Immature natural killer cell (primary cell): ENCODE data around the gene RAD52. TPM values are rescaled to one million over a fixed set of nuclear protein-coding genes. Genes with fewer than 3 reads are reported as not detected.
A peak's percentile ranks its signal among the peaks of the same experiment; 100 is the strongest.

ENCODE experiments used
- DNase-seq, 3 donors: peaks; one replicate each; pipeline ENCODE4 v3.0.0; 2022; ENCODE audit warnings: mixed read lengths in 1 of 3
- H3K27ac Mint-ChIP-seq, 6 donors: one replicate each; pipeline ENCODE4 v1.8.0; 2020; ENCODE audit warnings: mixed read lengths in 6 of 6, mild to moderate bottlenecking in 5 of 6, inconsistent platforms in 4 of 6, moderate library complexity in 3 of 6
- H3K27me3 Mint-ChIP-seq, 3 donors: one replicate each; pipeline ENCODE4 v1.8.0; 2020 to 2021; ENCODE audit warnings: low read depth in 3 of 3, mild to moderate bottlenecking in 3 of 3, mixed read lengths in 3 of 3, moderate library complexity in 3 of 3, inconsistent platforms in 1 of 3
- H3K36me3 Mint-ChIP-seq, 3 donors: one replicate each; pipeline ENCODE4 v1.8.0; 2020; ENCODE audit warnings: mixed read lengths in 3 of 3, inconsistent platforms in 2 of 3, mild to moderate bottlenecking in 2 of 3
- H3K4me1 Mint-ChIP-seq, 2 donors: one replicate each; pipeline ENCODE4 v1.8.0; 2020; ENCODE audit warnings: inconsistent platforms in 2 of 2, mild to moderate bottlenecking in 2 of 2, mixed read lengths in 2 of 2, moderate library complexity in 1 of 2
- H3K4me3 Mint-ChIP-seq, 5 donors: one replicate each; pipeline ENCODE4 v1.8.0; 2020; ENCODE audit warnings: mild to moderate bottlenecking in 5 of 5, mixed read lengths in 5 of 5, inconsistent platforms in 3 of 5, moderate library complexity in 3 of 5
- H3K9me3 Mint-ChIP-seq, 6 donors: one replicate each; pipeline ENCODE4 v1.8.0; 2020; ENCODE audit warnings: mild to moderate bottlenecking in 6 of 6, mixed read lengths in 6 of 6, inconsistent platforms in 4 of 6, moderate library complexity in 3 of 6
- polyA plus RNA-seq, 3 donors: library from polyadenylated mRNA; unstranded; fragments of 300-500 nt; fragmentation: Illumina TruSeq; gene quantifications; one replicate each; pipeline ENCODE4 v1.2.3, GENCODE V29; 2021

The RAD52 gene
- polyA plus RNA-seq, 3 donors from 2014 or later: 0.11 to 6.0 (median 4.9) TPM

DNA sequence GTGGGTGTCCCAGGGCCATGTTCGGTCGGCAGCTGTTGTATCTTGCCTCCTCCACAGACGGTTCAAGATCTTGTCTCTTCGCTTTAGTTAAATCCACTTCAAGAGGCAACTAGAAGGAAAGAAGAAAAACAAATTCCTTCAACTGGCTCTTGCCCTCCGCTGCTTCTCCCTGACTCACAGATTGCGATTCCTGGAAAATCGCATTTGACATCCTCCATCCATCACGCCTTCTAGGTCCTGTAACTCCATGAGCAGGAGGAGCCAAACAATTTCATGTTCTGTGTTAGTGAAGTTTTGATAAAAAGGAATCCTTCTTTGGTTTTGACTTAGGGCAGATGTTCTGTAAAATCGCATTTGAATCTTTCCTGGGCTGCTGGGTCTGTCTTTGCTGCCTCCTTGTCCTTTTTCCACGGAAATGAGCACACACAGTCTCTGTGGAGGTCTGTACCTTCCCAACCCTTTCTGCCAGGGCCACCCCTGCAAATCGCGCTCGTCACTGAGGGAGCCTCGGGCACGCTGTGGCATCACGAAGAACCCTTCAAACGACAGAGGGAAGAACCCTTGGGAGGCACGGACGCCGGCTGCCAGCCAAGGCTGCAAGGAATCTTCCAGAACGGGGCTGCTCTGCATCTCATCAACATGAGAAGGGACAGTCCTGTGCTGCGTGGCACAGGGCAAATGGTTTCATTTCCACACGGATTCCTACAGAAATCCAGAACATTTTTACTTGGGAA is 32.6 kb downstream of the RAD52 start:
- no peaks in the 10 kb centered on the region for H3K9me3 Mint-ChIP-seq
- H3K4me1 Mint-ChIP-seq: peaks cover 21 to 32% of the 10 kb centered on the region in 2 donors
- DNase-seq: no peak
- peaks cover 15 to 35% (median 18%) of the 10 kb centered on the region in 3 donors for H3K36me3 Mint-ChIP-seq
- peaks cover 0 to 5% (median 1%) of the 10 kb centered on the region in 3 donors for H3K27me3 Mint-ChIP-seq
- peak overlapping the region in 2 of 5 donors; percentile 21 to 41 for H3K4me3 Mint-ChIP-seq
- peak overlapping the region in 4 of 6 donors; percentile 21 to 74 (median 44) for H3K27ac Mint-ChIP-seq

DNA sequence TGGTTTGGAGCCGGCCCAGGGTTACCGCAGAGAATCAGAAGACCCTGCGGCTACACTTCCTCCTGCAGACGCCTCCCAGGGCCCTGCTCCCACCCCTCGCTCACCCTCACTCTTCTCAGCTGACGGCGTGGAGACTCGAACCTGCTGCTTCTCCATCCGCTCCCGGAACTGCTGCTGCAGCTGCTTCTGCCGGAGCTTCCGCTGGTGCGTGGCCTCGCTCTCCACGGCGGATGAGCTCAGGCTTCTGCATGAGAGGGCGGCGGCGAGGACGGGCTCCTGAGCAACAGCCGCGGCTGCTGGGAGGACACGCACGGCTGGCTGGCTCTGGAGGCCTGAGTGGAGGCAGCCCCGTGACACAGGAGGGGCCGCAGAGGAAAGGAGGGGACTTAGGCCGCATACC is 33.3 kb downstream of the RAD52 start:
- Mint-ChIP-seq H3K36me3 (peaks cover 15 to 35% (median 18%) of the 10 kb centered on the region in 3 donors), H3K4me3 (peak overlapping the region in 3 of 5 donors; percentile 20 to 47 (median 43)), H3K4me1 (peaks cover 21 to 32% of the 10 kb centered on the region in 2 donors), H3K27me3 (peaks cover 0 to 5% (median 1%) of the 10 kb centered on the region in 3 donors), H3K9me3 (no peaks in the 10 kb centered on the region), H3K27ac (peak overlapping the region in 2 of 6 donors; percentile 68 to 79)
- DNase-seq: no peak

DNA sequence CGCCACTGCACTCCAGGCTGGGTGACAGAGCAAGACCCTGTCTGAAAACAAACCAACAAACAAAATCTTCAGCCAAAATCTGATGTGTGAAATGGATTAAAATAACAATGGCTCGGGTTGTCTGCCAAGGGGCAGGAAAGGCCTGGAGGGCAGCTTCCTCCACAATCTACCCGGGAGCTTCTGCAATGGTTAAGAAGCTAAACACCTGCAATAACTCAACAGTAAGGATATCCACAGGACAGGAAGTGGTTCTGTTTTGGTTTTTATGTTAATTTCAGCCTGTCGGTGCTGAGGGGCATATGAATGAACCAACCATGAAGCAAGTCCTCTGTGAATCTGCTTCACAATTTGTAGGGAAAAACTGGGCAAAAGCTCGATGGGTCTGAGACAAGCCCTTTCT is 34.4 kb downstream of the RAD52 start:
- Mint-ChIP-seq H3K27me3 (peaks cover 0 to 5% (median 1%) of the 10 kb centered on the region in 3 donors), H3K4me3 (peak overlapping the region in 4 of 5 donors; percentile 4 to 16 (median 10)), H3K4me1 (peaks cover 21 to 32% of the 10 kb centered on the region in 2 donors), H3K27ac (peak overlapping the region; percentile 50 to 90 (median 77)), H3K36me3 (peaks cover 11 to 37% (median 12%) of the 10 kb centered on the region in 3 donors), H3K9me3 (no peaks in the 10 kb centered on the region)
- DNase-seq: peak in 2 of 3 donors; percentile 17 to 18

DNA sequence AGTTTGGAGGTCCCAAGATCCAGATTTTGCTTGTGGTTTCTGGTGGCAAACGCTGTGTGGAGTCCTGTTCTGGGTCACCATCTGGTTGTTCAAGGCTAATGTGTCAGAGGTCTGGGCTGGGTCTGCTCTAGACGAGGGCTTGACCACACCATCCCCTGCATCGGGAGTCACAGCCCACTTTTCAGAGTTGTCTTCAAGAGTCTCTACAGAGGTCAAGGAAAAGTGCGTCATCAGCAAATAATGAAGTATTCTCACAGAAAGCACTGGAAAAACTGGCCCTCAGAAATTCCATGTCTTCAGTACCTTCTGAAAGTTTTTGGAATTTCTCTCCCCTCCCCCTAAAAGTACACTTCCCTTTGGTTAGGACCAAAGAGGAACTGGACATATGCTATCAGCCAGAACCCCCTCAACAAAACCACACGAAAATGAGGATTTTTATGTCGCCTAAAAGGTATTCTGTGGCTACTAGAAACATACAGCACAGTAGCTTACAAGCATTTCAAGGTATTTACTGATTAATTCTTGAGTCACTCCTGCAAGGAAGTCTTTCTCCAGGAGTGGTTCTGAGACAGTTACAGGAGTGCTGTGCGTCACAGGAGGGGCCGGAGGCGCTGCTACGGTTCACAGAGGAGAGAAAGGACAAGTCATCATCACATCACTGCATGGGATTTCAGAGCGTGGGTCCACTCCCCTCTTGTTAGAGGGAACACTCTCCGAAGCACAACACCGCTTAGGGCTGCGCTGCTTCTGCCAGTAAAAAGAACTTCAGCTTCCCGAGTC is 35.4 kb downstream of the RAD52 start:
- Mint-ChIP-seq H3K27me3 (peaks cover 0 to 5% (median 4%) of the 10 kb centered on the region in 3 donors), H3K4me3 (no peak overlapping the region), H3K36me3 (peaks cover 11 to 46% (median 17%) of the 10 kb centered on the region in 3 donors)

DNA sequence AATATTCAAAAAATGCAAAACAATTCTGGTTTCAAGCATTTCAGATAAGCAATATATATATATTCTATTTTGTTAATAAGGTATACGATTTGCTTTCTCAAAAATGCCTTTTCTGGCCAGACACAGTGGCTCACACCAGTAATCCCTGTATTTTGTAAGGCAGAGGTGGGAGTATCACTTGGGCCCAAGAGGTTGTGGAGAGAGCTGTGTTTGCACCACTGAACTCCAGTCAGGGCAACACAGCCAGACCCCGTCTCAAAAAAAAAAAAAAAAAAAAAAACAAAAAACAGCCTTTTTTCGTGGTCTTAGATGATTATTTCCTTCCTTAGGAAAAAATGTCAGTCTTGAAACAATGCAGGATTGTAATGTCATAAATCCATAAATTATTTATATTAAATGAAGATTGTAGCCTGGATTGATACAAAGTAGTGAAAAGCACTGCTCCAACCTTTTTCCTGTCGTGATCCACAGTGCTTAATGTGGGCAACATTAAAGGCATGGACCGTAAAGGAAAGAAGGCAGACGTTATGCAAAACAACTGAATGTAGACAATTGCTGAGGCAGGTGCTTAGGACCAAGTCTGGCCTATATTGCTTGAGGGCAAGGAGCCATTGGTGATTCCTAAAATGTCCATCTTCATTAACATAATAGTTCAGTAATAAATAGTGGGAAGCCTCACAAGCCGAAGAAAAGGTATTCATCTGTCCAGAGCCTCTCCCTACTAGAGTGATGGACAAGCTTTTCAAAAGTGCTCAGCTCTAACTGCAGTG is 36.8 kb downstream of the RAD52 start:
- H3K36me3 Mint-ChIP-seq: peaks cover 12 to 46% (median 19%) of the 10 kb centered on the region in 3 donors
- H3K27me3 Mint-ChIP-seq: peaks cover 0 to 5% (median 4%) of the 10 kb centered on the region in 3 donors
- H3K4me3 Mint-ChIP-seq: no peak overlapping the region
- H3K27ac Mint-ChIP-seq: peak overlapping the region in 2 of 6 donors; percentile 17 to 34
- no peaks in the 10 kb centered on the region for H3K9me3 Mint-ChIP-seq
- H3K4me1 Mint-ChIP-seq: peaks cover 21 to 32% of the 10 kb centered on the region in 2 donors
- no peak for DNase-seq

More for the DNA sequence above, 35.4 kb downstream of the RAD52 start:
- peaks cover 21 to 32% of the 10 kb centered on the region in 2 donors for H3K4me1 Mint-ChIP-seq
- H3K9me3 Mint-ChIP-seq: no peaks in the 10 kb centered on the region
- no peak for DNase-seq
- H3K27ac Mint-ChIP-seq: peak overlapping the region; percentile 63 to 82 (median 77)

DNA sequence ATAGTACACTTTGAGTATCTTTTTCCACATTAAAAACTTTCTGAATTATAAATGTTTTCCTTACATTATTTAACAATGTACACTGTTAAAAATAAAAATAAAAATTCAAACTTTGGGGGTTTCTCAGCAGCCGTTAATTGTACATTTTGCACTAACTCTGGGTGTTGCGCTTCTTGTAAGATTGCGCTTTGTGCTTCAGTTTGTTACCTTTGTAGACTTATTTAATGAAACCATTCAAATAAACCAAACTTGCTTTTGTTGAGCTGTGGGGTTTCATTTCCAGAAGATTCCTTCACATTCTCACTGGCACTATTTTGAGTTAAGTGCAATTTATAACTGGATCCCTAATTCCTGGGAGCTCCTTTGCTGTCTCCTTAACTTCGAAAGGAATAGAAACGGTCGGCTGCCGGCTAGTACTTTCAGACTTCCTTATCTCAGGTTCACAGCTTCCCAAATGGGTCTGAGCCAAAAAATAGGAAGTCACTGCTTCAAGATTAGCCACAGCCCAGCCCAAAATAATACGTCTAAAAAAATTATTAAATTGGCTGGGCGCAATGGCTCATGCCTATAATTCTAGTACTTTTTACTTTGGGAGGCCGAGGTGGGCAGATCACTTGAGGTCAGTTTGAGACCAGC is 38.2 kb downstream of the RAD52 start:
- DNase-seq: no peak
- no peak overlapping the region for H3K27ac Mint-ChIP-seq
- H3K27me3 Mint-ChIP-seq: peaks cover 0 to 5% (median 4%) of the 10 kb centered on the region in 3 donors
- no peaks in the 10 kb centered on the region for H3K9me3 Mint-ChIP-seq
- H3K36me3 Mint-ChIP-seq: peaks cover 6 to 42% (median 19%) of the 10 kb centered on the region in 3 donors
- peaks cover 20 to 25% of the 10 kb centered on the region in 2 donors for H3K4me1 Mint-ChIP-seq
- H3K4me3 Mint-ChIP-seq: no peak overlapping the region

DNA sequence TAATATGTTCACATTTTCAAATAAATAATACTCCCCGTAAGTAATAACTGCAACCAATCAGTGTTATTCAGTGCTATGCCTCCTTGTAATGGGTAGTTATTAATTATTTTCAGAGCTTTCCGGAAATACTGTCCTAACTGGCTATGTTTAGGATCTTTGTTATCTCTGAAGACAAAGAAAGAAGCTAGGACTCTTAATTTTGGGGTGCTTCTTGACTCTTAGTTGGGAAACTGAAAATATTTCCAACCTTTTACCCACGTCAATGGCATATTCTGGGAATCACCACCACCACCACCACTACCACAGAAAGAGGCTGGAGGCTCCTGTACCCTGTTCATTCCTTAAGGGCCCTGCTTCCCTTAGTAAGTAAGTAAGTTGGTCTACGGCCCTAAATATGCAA is 39.1 kb downstream of the RAD52 start:
- Mint-ChIP-seq H3K36me3 (peaks cover 6 to 46% (median 19%) of the 10 kb centered on the region in 3 donors), H3K27ac (peak overlapping the region in 2 of 6 donors; percentile 73 to 77), H3K4me3 (no peak overlapping the region), H3K27me3 (peaks cover 0 to 6% (median 5%) of the 10 kb centered on the region in 3 donors), H3K9me3 (no peaks in the 10 kb centered on the region), H3K4me1 (peaks cover 24 to 25% of the 10 kb centered on the region in 2 donors)
- no peak for DNase-seq

DNA sequence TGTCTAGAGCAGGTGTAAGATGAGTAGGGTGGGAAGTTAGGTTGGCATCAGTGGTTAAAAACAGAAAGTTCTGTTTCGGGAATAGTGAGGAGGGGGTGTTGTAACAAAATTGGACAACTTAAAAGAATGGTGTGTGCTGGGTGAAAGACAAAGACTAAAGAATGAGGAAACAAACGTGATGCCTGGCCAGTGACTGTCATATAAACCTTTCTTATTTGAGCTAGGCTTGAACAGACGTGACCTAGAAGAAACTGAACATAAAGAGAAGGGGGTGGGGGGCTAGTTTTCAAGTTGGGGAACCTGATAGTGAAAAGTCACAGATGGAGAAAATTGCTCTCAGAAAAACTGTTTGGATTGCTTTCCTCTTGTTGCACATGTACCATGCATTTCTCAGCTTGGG is 39.6 kb downstream of the RAD52 start:
- Mint-ChIP-seq H3K27me3 (peaks cover 0 to 10% (median 5%) of the 10 kb centered on the region in 3 donors), H3K9me3 (no peaks in the 10 kb centered on the region), H3K27ac (peak overlapping the region in 5 of 6 donors; percentile 40 to 84 (median 49)), H3K4me3 (no peak overlapping the region), H3K36me3 (peaks cover 6 to 46% (median 19%) of the 10 kb centered on the region in 3 donors), H3K4me1 (peaks cover 24 to 25% of the 10 kb centered on the region in 2 donors)
- DNase-seq: no peak

DNA sequence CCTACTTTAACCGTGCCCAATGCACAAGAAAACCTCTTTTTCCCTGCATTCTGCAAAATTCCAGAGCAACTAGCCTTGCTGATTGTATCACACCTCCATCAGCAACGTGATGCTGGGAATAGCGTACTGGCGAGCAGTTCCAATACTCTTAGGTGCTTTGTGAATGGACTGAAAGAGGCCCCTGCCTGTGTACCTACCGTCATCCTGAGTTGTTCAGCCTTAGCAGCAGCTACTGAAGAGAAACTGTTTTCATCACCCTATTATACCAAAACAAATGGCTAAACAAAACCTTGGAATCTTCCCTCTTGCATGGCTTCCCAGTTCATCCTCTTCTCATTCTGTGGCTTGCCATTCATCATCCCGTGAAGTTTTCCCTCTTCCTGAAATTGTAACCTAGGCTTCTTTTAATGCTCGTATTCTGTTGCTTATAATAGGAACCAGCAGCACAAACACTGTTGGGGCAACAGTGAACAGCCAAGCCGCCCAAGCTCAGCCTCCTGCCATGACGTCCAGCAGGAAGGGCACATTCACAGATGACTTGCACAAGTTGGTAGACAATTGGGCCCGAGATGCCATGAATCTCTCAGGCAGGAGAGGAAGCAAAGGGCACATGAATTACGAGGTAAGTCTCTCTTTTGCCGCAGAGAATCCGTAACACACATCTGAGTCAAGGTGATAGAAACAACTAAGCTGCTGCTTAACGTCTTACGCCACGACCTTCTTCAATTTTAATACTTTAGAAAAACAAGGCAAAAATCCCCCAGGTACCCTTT is 41.9 kb downstream of the RAD52 start:
- no peak for DNase-seq
- peaks cover 30 to 33% of the 10 kb centered on the region in 2 donors for H3K4me1 Mint-ChIP-seq
- H3K9me3 Mint-ChIP-seq: no peaks in the 10 kb centered on the region
- H3K27ac Mint-ChIP-seq: peak overlapping the region; percentile 6 to 68 (median 47)
- H3K36me3 Mint-ChIP-seq: peaks cover 6 to 48% (median 22%) of the 10 kb centered on the region in 3 donors
- peaks cover 0 to 12% (median 0%) of the 10 kb centered on the region in 3 donors for H3K27me3 Mint-ChIP-seq
- no peak overlapping the region for H3K4me3 Mint-ChIP-seq

DNA sequence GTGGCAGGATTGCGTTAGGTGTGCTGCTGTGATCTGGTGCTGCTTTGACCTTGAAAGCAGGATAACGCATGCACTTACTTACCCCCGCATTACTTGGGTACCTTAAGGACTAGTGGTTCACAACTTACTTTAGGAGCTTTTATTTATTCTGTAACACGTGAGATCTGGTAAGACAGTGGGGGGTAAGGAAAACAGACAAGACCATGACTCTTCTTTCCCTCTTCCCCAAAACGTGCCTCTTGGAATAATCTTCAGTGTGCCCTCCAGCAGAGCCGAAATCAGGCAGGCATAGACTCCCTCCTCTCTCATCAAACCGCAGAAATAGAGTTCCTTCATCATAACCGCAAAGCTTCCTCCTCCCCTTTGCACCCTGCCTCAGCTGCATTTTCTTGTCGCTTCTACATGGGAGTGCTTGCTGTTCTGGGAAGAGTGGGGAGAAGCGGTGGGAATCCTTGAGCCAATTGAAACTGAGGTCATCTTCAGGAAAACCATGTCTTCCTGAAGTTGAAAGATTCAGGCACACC is 43.4 kb downstream of the RAD52 start:
- Mint-ChIP-seq H3K9me3 (no peaks in the 10 kb centered on the region), H3K4me1 (peaks cover 30 to 33% of the 10 kb centered on the region in 2 donors), H3K27me3 (peaks cover 0 to 12% (median 0%) of the 10 kb centered on the region in 3 donors), H3K36me3 (peaks cover 12 to 56% (median 26%) of the 10 kb centered on the region in 3 donors), H3K4me3 (peak overlapping the region; percentile 25 to 78 (median 53)), H3K27ac (peak overlapping the region; percentile 40 to 86 (median 70))
- no peak for DNase-seq

DNA sequence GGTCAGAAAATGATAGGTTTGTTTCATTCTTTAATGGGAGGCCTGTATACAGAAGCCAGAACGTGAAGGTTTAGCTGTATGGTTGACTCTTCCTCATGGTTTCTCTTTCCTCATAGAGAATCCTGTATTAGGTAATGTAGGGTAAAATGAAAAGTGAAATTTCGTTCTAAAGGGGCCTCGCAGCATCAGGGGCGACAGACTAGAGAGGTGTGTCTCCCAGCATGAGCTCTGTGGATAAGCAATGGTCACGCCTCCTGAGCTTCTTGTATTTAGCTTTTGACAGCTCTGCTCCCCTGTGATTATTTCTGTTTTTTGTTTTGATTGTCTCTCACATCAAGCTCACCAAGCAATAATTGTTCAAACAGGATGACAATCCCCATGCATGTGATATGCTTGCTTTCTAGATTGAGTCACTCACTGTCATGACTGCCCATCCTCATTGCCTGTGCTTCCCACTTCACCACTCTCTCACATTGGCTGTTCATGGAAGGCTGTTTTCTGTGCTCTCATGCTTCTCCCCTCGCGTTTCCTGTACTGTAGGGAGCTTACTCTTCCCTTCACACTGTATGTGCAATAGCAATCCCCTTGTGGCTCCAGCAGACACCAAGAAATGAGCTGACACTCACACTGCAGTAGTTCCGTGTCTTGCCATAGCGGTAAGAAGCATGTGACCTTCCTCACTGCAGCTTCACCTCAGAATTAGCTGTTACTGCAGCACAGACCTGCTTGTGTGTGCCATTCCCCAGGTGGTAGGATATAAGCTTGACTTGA is 44.0 kb downstream of the RAD52 start:
- H3K4me3 Mint-ChIP-seq: peak overlapping the region; percentile 25 to 78 (median 53)
- no peaks in the 10 kb centered on the region for H3K9me3 Mint-ChIP-seq
- peak; percentile 16 to 19 (median 17) for DNase-seq
- H3K36me3 Mint-ChIP-seq: peaks cover 19 to 60% (median 26%) of the 10 kb centered on the region in 3 donors
- peaks cover 0 to 12% (median 0%) of the 10 kb centered on the region in 3 donors for H3K27me3 Mint-ChIP-seq
- H3K4me1 Mint-ChIP-seq: peaks cover 30 to 33% of the 10 kb centered on the region in 2 donors
- peak overlapping the region; percentile 47 to 86 (median 70) for H3K27ac Mint-ChIP-seq
